Caki2 (cell line): ENCODE data around the gene SREBF1. TPM values are rescaled to one million over a fixed set of nuclear protein-coding genes. Genes with fewer than 3 reads are reported as not detected.

Experiments
- DNase-seq: peaks from one replicate; pipeline ENCODE4 v3.0.0-alpha.2; 2015; ENCODE audit warnings: low read depth
- in situ Hi-C: cut with HindIII; loops from 2 replicates; pipeline ENCODE4 v1.10.0; 2016; ENCODE audit warnings: low sequenced_read_pairs, low pct_unique_long_range_greater_than_20kb, mixed read lengths
- total RNA-seq: library from RNA; depleted of rRNA; stranded (reverse); fragments of >200 nt; shearing (Covaris generic); gene quantifications from 2 replicates; pipeline ENCODE4 v1.2.3, GENCODE V29; 2014; ENCODE audit warnings: low replicate concordance

The SREBF1 gene
- total RNA-seq, 1 experiment from 2014 or later = 33.9 TPM

DNA sequence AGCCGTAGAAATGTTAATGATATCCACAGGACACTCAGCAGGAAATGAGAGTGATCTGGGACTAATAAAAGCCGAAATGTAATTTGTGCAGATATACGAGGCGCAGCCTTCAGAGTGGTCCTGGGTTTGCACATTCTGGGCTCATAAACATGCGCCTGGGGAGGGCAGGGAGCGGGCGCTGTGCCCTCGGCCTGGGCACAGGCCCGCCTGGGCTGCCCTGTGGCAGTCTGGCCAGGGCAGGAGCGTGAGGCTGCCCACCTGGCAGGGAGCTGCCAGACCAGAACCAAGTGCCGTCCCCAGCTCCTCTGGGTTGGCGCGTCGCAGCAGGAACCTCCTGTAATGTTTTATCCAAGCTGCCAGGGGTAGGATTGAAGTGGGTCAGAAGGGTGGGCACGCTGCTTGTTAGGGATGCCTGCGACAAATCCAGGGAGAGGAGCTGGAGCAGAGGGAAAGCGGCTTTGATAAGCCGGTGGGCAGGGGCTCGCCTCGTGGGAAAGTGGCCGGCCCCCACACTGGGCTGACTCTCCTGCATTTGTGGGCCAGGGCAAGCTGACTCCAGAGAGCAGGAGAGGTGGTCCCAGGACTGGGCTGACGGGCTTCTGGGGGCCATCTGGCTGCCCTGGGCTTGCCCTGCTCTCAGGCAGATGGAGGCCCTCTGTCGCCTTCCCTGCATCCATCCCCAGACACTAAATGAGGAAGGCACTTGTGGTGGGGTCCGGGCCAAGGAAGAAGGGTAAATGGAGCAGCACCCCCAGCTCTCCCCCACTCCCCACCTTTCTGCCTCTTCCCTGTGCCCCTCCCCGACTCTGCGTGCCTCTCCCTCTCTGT lies 45.9 kb downstream of the SREBF1 start:
- in situ Hi-C loops = no loop called here
- no peak for DNase-seq

DNA sequence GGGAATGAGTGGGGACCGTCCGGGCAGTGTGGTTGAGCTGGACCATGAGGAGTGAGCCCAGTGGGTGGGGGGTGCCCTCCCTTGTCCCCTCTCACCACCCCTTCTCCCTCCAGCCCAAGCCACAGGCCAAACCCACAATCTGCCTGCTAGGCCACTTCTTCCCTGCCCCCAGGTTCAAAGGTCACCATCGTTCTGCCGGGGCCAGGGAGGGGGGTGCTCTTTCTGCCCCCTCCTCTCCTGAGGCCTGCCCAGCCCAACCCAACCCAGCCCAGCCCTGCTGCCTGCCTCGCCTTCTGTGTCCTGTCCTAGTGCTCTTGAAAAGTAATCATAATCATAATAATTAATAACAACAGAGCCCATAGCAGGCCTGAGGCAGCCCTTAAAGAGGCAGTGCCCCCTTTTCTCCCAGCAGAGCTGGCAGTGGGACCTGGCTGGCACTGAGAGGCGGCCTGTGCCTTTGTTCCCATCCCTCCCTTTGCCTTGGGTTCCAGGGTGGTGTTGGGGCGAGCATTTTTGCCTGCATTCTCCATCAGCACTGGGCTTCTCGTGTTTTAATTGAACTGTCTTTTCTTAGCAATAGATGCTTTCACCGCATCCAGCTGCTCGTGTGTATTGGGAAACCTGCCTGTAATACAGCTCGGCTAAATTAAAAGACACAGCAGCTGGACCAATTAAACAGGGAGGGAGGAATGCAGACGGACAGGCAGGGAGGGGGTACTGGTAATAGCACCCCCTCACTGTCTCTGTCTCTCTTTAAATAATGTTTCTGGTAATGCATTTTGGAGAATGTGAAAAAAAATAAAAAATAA lies 46.8 kb downstream of the SREBF1 start:
- no peak for DNase-seq
- in situ Hi-C loops = no loop called here

DNA sequence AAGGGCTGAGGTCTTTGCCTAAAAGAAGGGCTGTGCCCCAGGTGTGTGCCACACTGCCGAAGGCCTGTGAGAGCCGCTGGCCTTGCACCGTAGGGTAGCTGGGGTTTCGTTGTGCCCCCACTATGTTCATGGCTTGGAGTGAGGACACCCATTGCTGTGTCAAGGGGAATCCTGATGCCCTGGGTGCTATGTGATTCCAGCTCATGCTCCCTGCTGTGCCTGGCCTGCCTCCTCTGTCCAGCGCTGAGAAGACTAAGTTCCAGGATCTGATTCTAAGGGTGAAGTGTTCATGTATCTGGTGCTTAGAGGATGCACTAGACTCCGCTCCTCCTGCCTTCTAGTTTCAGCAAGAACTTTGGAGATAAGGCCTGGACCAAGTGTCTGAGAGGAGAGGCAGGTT lies 47.4 kb downstream of the SREBF1 start:
- no peak for DNase-seq
- in situ Hi-C loops = no loop called here

DNA sequence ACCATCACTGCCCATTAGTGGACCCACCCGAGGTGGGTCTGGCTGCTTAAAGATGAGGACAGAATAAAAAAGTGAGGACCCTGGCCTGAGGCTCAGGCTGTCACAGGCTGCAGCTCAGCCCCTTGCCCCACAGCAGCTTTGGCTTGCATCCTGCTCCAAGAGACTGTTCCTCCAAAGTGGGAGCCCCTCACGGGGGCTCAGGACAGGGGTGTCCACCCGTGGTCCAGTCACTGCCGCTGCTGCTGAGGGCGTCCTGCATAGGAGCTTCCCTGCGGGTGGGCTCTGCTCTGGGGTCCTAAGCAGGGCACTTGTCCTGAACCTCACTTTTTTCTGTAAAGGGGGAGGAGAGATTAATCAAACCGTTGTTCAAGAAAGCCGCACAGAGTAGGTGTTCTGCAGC lies 47.8 kb downstream of the SREBF1 start:
- no peak for DNase-seq
- in situ Hi-C loops = no loop called here

DNA sequence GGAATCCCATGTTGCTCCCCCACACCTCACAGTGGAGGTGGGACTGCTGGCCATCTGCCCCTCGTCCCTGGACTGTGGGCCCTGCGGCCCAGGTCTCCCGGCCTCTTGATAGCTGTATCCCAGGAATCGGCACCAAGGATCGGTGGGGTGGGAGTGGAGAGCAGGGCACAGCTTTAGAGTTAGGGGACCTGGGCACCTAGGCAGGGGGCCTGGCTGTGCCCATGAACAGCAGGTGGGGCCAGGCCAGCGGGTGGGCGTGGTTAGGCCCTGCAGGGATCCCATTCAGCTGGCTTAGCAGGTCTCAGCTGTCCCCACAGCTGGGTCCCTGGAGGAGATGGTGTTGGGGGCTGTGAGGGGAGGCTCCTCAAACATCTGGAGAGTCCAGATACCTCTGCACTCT lies 49.2 kb downstream of the SREBF1 start:
- no peak for DNase-seq
- in situ Hi-C loops = no loop called here

DNA sequence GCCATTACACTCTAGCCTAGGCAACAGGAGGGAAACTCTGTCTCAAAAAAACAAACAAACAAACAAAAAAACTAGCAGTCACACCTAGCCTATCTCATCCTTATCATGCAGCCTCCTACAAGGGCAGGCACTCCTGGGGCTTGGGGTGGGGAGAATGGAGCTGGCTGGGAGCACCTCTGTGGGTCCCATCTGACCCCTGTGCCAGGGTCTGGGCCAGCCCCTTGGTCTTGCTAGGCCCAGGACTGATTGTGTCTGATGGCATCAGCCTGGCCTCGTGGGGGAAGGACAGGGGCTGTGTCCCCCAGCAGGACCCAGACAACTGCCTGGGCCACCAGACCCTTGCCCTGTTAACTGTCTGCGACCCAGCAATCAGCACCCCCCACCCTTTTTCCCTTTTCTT lies 49.8 kb downstream of the SREBF1 start:
- in situ Hi-C loops = no loop called here
- DNase-seq = no peak

DNA sequence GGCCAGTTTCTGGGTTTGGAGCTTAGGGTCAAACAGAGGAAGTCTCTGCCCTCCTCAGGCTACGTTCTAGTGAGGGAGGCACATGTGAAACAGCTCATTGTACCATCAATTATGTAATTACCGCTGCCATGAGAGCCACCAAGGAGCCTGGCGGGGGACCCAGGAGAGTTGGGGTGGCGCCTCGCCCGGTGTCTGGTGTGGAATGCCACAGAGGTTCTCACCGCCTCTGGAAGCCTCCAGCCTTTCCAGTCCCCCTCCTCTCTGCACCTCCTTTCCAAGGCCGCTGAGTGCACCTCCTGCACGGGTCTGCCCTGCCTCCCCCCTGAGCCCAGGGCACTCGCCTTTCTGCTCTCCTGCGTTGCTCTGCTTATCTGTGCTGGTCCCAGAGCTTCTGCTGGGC lies 51.4 kb downstream of the SREBF1 start:
- DNase-seq = no peak
- in situ Hi-C loops = no loop called here

DNA sequence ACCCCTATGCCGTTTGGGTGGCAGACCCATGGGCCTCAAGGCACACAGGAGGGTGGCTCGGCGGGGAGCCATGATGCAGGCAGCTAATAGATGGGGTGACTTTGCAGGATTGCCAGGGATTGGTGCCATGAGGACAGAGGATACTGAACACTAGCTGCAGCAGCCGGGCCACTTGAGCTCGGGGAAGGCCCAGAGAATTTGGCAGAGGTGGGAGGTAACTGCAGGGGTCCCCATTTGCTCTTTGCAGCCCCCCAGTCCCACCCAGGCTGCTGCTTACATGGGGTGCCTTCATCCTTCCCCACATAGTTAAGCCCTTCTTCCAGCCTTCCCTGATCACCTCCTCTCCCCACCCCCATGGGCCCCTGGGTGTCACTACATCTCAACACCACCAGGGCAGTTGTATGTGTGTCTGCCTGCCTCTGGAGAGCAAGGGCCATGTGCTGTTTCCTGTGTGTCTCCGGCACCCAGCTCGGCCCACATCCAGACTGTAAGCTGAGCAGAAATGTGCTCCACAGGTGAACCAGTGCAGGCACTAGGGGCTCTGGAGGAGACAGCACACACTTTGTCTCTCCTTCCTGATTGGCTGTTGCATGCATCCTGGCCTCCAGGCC lies 52.0 kb downstream of the SREBF1 start:
- no peak for DNase-seq
- in situ Hi-C loops = no loop called here

DNA sequence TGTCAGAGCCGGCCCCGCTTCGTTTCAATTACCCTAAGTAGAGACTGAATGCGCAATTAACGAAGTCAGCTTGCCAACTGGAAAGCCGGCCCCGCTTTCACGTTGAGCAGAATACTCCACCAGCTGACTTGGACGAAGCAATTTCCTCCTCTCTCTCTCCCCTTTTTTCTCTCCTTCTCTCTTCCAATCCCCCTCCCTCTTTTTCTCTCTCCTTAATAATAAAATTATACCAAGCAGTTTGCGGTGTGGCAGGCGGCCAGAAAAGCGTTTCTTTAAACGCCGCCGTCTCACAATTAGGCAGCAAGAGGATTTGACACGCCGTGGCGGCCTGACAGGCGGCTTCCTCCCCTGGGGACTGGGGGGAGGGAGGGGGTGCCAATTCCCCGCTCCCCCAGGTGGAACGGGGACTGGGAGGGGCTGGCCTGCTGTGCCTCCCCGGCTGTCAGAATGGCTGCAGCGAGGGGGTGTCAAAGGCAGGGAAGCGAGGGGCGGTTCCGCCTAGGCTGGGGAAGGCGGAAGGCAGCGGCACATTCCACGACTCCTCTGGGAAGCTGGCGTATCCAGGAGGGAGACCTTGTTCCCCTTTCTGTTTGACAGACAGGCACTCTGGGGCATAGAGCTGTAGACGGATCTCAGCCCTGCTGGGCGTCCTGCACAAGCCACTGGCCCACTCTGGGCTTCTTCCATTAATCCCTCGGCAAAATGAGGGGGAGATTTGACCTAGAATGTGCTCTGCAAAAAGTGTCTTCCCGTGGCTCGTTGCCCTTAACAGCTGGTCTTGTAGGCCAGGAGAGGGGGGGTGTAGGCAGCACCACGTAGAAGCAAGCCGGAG lies 52.7 kb downstream of the SREBF1 start:
- no peak for DNase-seq
- in situ Hi-C loops = no loop called here

DNA sequence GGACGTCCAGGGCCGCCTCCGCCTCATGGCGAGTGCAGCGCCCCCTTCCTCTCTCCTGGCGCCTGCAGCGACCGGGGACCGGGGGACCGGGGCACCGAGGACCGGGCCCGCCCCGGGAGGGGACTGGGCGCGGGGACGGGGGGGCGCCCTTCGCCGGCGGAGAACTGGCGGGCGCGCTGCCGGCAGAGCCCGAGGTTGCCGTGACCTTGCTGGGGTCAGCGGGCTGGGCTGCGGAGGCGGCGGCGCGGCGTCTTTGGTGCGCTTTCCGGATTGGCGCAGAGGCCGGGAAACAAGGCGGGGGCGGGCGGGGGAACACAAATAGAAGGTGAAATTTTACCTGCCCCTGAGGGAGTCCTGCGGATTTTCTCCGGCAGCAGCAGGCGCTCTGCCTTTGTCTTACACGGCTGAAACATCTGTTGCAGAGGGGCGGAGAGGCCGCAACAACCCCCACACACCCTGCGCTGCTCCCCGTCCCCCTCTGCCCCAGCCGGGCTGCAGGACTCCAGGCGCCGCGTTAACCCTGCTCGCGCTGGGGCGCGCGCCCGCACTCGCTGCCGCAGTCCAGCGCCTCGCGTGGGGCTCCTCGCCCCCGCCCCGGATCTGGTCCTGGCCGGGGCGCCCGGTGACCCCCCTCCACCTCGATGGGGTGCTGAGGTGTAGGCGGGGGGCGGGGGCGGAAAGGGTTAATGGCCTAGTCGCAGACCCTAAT lies 53.5 kb downstream of the SREBF1 start:
- no peak for DNase-seq
- in situ Hi-C loops = no loop called here

DNA sequence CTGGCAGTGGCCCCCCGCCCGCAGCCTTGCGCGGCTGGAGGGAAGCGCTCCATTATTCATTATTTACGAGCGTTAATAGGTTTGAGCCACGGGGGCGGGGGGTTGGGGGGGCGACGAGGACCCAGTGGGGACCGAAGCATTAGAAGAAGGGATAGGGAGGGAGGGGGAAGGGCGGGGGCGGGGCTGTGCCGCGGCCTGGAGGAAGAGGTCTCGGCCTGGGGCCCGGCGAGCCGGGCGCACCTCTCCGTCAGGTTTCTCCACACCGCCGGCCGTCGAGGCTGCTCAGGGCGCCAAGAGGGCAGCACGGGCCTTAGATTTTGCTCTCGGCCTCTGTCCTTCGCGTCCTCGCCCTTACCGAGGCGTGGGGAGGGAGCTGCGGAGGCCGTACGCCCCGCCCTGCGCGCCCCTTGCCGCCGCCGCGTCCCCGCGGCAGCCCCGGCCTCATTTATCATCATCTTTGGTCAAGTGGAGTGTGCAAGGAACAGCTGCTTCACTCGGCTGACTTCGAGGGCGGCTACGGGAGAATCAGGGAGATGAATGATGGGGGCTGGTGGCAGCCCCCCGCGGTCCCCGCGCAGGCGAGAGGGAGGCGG lies 54.2 kb downstream of the SREBF1 start:
- no peak for DNase-seq
- in situ Hi-C loops = no loop called here

DNA sequence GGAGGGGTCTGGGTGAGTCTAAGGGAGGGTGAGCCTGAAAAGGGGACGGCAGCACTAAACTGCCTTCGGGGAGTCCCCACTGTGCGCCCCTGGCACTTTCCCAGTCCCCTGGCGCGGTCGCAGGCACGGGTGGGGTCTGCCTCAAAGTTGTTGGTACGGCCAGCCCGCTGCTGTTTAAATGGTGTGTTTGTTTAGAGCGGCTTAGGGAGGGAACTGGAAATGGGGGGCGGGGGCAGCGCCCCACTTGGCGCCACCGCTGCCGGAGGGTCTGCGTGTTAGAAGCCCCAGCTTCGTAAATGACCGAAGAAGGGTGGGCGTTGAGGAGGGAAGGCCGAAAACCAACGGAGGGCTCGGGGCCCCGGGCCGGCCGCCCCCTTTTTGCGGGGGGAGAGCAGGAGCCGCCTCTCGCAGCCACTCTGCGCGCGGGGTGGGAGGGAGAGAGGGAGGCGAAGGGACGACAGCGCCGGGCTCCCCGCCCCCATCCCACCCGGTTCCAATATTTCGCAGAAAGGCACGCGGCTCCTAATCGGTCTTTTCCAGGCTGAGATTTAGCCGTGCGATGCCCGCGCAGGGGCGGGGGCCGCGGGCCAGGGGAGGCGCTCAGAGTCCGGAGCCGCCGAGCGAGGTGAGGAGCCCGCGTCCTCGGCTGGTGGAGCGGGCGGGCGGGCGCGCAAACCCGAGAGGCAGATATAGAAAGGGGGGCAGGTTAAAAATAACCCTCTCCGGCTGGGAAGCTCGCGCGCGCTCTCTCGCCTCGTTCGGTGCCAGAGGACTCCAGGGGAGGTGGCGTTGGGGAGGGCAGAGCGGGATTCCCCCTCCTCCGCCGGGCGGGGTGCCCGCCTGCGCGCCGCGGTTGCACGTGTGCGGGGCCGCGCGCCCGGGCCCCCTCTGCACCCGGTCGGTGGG lies 54.9 kb downstream of the SREBF1 start:
- no peak for DNase-seq
- in situ Hi-C loops = no loop called here

DNA sequence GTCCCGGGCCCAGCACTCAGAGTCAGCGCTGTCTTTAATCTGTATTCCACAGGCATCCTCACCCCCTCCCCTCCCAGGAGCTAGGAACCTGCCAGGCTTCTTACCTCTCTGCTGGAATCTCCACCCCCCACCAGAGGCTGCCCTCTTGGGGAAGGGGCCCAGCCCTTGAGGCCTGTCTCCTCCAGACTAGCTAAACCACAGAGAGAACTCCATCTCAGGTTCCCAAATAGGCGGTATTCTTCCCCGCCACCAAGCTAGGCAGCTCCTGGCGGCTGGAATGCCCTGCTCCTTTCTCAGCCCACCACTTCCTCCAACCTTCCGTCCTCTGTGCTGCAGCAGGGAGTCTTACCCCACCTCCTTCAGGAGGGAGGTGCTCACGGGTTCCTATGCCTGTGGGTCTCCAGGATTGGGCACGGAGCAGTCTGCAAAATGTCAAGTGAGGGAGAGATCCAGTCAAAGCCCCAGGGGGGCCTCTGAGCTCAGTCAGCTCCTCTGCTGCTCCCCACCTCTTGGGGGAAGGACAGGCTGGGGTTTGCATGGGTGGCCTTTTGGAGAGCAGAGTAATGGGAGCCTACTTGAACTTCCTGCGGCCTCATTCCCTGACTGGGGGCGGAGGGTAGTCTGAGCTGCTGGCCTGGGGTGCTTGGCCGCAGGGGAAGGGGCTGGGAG lies 55.7 kb downstream of the SREBF1 start:
- DNase-seq = no peak
- in situ Hi-C loops = no loop called here

DNA sequence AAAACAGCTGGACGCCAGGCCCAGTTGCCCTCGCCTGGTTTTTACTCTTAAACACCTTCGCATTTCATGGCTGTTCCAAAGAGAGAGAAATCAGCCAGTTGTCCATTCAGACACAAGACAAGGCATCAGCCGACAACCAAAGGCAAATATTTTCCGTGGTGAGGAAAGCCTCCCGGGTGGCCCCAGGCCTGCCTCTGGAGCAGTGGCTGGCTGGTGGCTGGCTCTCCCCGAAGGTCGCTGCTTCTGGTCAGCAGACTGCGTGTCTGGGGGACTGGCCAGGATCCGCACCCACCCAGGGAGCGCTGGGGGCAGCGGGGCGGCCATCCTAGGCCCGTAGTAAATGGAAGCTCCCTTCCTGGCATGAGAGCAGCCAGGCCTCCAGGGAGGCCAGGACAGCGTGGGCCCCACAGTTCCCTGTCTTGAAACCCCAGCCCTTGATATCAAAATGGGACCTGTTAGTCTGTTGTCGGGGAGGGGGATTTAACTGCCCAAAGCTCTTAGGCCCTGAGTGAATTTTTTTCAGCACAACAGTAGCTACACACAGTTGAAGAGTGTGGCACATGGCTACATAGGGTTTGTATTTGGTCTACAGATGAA lies 57.7 kb downstream of the SREBF1 start:
- in situ Hi-C loops = no loop called here
- DNase-seq = no peak

DNA sequence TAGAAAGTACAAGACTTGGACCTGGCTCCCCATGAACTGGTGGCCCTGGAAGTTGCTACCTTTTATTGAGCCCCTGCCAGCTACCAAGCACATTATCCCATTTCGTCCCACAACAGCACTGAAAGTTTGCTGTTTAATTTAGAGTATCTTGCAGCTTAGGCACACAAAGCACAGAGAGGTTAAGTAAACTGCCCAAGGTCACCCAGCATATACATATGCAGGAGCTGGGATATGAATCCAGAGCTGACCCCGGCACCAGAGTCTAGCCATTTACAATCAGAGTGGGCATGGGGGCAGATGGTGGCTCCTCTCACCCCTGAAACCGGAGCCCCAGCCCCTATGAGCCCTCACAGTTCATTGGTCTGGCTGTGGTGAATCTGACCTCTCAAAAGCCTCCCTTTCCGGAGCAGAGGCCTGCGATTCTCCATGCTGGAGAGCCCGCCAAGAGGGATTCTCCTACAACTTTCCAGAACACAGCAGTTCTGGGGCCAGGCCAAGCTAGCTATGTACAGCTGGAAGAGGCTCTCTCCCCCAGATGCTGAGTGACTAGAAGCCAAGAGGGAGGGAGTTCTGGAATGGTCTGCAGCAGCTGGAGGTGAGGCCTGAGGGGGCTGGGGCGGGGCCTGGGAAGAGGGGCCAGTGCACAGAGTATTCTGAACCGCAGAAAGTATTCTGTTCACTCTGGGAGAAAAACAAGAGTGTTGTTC lies 58.3 kb downstream of the SREBF1 start:
- in situ Hi-C loops = no loop called here
- DNase-seq = no peak
